GM23338 (cell line): ENCODE measurements around the gene CLUH. TPM values are rescaled to one million over a fixed set of nuclear protein-coding genes. Genes with fewer than 3 reads are reported as not detected.
A peak's percentile ranks its signal among the peaks of the same experiment; 100 is the strongest.

Source experiments
- ATAC-seq: fragments of 200-7000 bp; cut with Tn5 transposase; 3 replicates; pipeline ENCODE4 v1.9.1; 2020
- DNase-seq: peaks from one replicate; pipeline ENCODE4 v3.0.0-alpha.2; 2015; ENCODE audit warnings: low spot score
- H2AFZ ChIP-seq: fragments of 200-600 bp; sonication (generic); 2 replicates; pipeline ENCODE4 v1.8.0; 2016; ENCODE audit warnings: antibody characterized with exemption, mild to moderate bottlenecking, moderate library complexity
- H3F3A ChIP-seq: fragments of 200-600 bp; sonication (generic); replicated peaks from 2 replicates; pipeline ENCODE4 v1.8.0; 2017; ENCODE audit warnings: antibody characterized with exemption, mixed run types, low read depth
- H3K27ac ChIP-seq: fragments of 200-600 bp; sonication (generic); 2 replicates; pipeline ENCODE4 v1.6.1; 2016; ENCODE audit warnings: low read depth
- H3K27me3 ChIP-seq: fragments of 200-600 bp; sonication (generic); 2 replicates; pipeline ENCODE4 v1.8.0; 2016; ENCODE audit warnings: mild to moderate bottlenecking, mixed run types, moderate library complexity; ENCODE audit not compliant: insufficient read depth
- H3K36me3 ChIP-seq: fragments of 200-600 bp; sonication (generic); 2 replicates; pipeline ENCODE4 v1.8.0; 2016; ENCODE audit warnings: mild to moderate bottlenecking; ENCODE audit not compliant: insufficient read depth
- H3K4me1 ChIP-seq: fragments of 200-600 bp; sonication (generic); 2 replicates; pipeline ENCODE4 v1.8.0; 2016; ENCODE audit warnings: mild to moderate bottlenecking, moderate library complexity; ENCODE audit not compliant: insufficient read depth
- H3K4me2 ChIP-seq: fragments of 200-600 bp; sonication (generic); 2 replicates; pipeline ENCODE4 v1.7.1; 2017; ENCODE audit warnings: mixed run types
- H3K4me3 ChIP-seq: fragments of 200-600 bp; sonication (generic); 2 replicates; pipeline ENCODE4 v1.6.1; 2016; ENCODE audit warnings: mixed run types
- H3K79me2 ChIP-seq: fragments of 200-600 bp; sonication (generic); replicated peaks from 2 replicates; pipeline ENCODE4 v1.8.0; 2017; ENCODE audit warnings: mild to moderate bottlenecking; ENCODE audit not compliant: insufficient read depth
- H3K9me2 ChIP-seq: fragments of 200-600 bp; sonication (generic); 2 replicates; pipeline ENCODE4 v1.8.0; 2017; ENCODE audit not compliant: insufficient read depth
- H4K20me1 ChIP-seq: fragments of 200-600 bp; sonication (generic); replicated peaks from 2 replicates; pipeline ENCODE4 v1.8.0; 2017; ENCODE audit warnings: mild to moderate bottlenecking; ENCODE audit not compliant: insufficient read depth
- H3K27ac Mint-ChIP-seq: 2 replicates; pipeline ENCODE4 v1.8.0; 2020; ENCODE audit warnings: inconsistent platforms, mild to moderate bottlenecking, moderate library complexity, mixed read lengths
- H3K27me3 Mint-ChIP-seq: 3 replicates; pipeline ENCODE4 v1.8.0; 2022; ENCODE audit warnings: low read depth, mild to moderate bottlenecking, moderate library complexity, mixed read lengths, inconsistent platforms; ENCODE audit not compliant: insufficient read depth, poor library complexity
- H3K36me3 Mint-ChIP-seq: 3 replicates; pipeline ENCODE4 v1.8.0; 2021; ENCODE audit warnings: low read depth, mild to moderate bottlenecking, inconsistent platforms, moderate library complexity, mixed read lengths
- H3K4me1 Mint-ChIP-seq: 3 replicates; pipeline ENCODE4 v1.8.0; 2020; ENCODE audit warnings: mild to moderate bottlenecking, inconsistent platforms, mixed read lengths
- H3K4me3 Mint-ChIP-seq: 3 replicates; pipeline ENCODE4 v1.8.0; 2021; ENCODE audit warnings: moderate library complexity, mild to moderate bottlenecking, inconsistent platforms, mixed read lengths
- H3K9me3 Mint-ChIP-seq: 3 replicates; pipeline ENCODE4 v1.8.0; 2020; ENCODE audit warnings: moderate library complexity, mild to moderate bottlenecking, inconsistent platforms, mixed read lengths
- JUNB ChIP-seq: IDR thresholded peaks from one replicate; pipeline ENCODE4 v1.6.1; 2016; ENCODE audit warnings: antibody characterized with exemption; ENCODE audit not compliant: unreplicated experiment
- POLR2AphosphoS5 ChIP-seq: IDR thresholded peaks from 2 replicates; pipeline ENCODE4 v1.6.1; 2016; ENCODE audit warnings: antibody characterized with exemption, low read depth
- REST ChIP-seq: IDR thresholded peaks from one replicate; pipeline ENCODE4 v1.6.1; 2018; ENCODE audit warnings: antibody characterized with exemption; ENCODE audit not compliant: unreplicated experiment
- ZNF462 ChIP-seq: fragments of 250-450 bp; sonication (Bioruptor Pico); IDR thresholded peaks from 2 replicates; pipeline ENCODE4 v1.5.0; 2020; ENCODE audit warnings: mild to moderate bottlenecking, moderate library complexity
- polyA plus RNA-seq: library from polyadenylated mRNA; unstranded; fragments of >200 nt; fragmentation: Nextera tagmentation; extraction: Ambion mirVana; gene quantifications from 2 replicates; pipeline ENCODE4 v1.2.1, GENCODE V29; 2016
- total RNA-seq: library from RNA; depleted of rRNA; stranded (reverse); fragments of >200 nt; shearing (Covaris generic); gene quantifications from 2 replicates; pipeline ENCODE4 v1.2.3, GENCODE V29; 2014

The CLUH gene
- total and polyA plus RNA-seq, 2 experiments from 2014 or later: 23.5 to 90.0 TPM

DNA sequence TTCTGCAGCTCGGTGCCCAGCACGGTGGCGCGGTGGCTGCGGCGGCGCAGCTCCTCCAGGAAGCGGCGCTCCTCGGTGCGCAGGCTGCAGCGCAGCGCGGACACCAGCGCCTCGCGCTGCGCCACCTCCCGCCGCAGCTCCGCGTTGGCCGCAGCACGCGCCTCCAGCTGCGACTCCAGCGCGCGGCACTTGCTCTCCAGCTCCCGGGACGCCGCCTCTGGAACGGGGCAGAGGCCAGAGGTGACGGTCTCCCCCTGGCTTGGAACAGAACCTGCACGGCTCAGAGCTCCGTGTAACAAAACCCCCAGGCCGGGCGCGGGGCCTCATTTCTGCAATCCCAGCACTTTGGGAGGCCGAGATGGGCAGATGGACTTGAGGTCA lies 13.2 kb upstream of the CLUH start (continued):
- no peak for TF ChIP-seq ZNF462

DNA sequence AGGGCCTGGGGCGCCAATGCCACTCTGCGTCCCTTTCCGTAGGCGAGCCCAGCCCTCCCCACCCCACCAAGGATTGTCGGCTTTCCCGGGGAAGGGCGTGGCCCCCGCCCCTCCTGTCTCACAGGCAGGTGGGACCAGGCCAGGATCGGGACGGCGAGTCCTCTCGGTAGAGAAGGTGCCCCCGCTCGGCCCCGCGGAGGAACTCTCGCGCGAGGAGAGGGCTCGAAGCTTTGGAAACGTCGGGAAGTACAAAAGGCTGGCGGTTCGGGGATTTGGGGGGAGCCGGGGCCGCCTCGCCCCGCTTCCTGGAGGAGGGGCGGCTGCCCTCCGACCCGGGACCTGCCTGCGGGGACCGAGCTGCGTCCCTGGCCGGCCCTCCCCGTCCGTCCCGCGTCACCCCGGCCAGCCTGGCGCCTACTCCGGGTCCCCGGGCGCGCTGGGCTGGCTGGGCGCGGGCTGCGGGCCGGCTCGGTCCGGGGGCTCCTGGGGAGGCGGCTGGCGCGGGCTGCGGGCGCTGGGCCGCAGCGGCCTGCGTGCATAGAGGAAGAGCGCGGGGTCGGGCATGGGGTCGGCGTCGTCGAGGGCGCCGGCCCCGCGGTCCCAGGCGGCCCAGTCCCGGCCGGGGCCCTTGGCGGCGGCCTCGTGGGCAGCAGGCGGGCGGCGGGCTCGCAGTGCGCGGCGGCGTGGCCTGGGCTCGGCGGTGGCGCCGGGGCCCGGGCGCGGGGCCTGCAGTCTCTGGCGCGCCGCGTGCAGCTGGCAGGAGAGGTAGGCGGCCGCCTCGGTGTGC lies 12.6 kb upstream of the CLUH start:
- peaks cover 25% of the 10 kb centered on the region for H3K27me3 Mint-ChIP-seq
- peak overlapping the region; percentile 80 for H3K4me2 ChIP-seq
- H3K27ac ChIP-seq: no peak overlapping the region
- peaks cover 21% of the 10 kb centered on the region for H3K4me1 Mint-ChIP-seq
- H3K4me1 ChIP-seq: peaks cover 28% of the 10 kb centered on the region
- no peaks in the 10 kb centered on the region for H3K79me2 ChIP-seq
- no peak overlapping the region for H2AFZ ChIP-seq
- H3K27ac Mint-ChIP-seq: no peak overlapping the region
- no peaks in the 10 kb centered on the region for H3K9me2 ChIP-seq
- DNase-seq (peak; percentile 90), ATAC-seq (peak; percentile 63)
- peaks cover 3% of the 10 kb centered on the region; the same call in 1 of the 2 replicates for H4K20me1 ChIP-seq
- peak overlapping the region; percentile 74 for H3K4me3 Mint-ChIP-seq
- H3K4me3 ChIP-seq: peak overlapping the region; percentile 57
- H3K36me3 Mint-ChIP-seq: peaks cover 3% of the 10 kb centered on the region; the same call in 1 of the 3 replicates
- H3K36me3 ChIP-seq: no peaks in the 10 kb centered on the region
- peaks cover 10% of the 10 kb centered on the region for H3F3A ChIP-seq
- peaks cover 3% of the 10 kb centered on the region; the same call in 1 of the 2 replicates for H3K27me3 ChIP-seq
- no peaks in the 10 kb centered on the region for H3K9me3 Mint-ChIP-seq
- TF ChIP-seq REST: no peak
- TF ChIP-seq POLR2AphosphoS5: no peak
- TF ChIP-seq JUNB: no peak
- TF ChIP-seq ZNF462: no peak
